ENCODE results near the gene TMEM221. TPM values are rescaled to one million over a fixed set of nuclear protein-coding genes. Genes with fewer than 3 reads are reported as not detected.

Gene TMEM221
- total and polyA plus RNA-seq, 2 donors (not counting 3 experiments of a cell fraction or from before 2014, with no cell fraction given), result 0.08 TPM; not detected in 1

DNA sequence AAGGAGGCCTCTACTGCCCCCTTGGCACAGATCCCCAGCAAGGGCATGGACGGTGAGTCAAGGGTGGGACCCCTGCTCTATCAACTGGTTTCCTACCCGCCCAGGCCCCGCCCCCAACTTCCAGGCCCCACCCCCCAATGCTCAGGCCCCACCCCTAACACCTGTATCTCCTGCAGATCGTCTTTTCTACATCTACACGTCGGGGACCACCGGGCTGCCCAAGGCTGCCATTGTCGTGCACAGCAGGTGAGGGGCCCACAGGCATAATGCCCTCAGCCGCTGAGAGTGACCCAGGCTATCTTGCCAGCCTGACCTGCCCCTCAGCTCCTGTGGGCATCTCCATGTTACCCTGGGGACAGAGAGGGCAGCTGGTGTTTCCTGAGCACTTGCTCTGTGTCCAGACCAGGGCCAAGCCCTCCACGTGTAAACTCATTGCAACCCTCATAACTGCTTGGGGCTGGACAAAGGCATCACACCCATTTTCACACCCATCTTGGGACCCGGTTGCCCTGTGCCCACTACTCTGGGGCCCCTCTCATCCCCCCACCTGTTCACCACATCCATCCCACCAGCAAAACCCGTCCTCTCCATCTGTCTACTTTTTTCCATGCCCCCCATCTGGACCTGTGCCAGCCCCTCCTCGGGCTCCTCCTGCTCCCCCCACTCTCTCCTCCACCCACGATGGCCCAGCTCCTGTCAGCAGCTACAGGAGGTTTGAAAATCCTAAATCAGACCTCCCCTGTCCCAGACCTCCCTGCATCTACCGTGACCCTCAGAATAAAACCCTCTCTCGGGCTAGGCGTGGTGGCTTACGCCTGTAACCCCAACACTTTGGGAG is 39.0 kb upstream of the TMEM221 start:
- ChIA-PET CTCF (no interaction called here), POLR2A (no interaction called here)
- H3K36me3 ChIP-seq (ENCODE audit: control insufficient read depth in 2 of 2, extremely low read depth in 1 of 2, insufficient read depth in 2 of 2, low read length in 2 of 2), result no peaks in the 10 kb centered on the region
- H3K4me3 ChIP-seq (replicated peaks in 1 of 3; ENCODE audit: insufficient read depth in 1 of 3, low read depth in 1 of 3, low read length in 3 of 3), result no peak overlapping the region
- DNase-seq (ENCODE audit: low read depth, low spot score) (no peak), FAIRE-seq (no peak)
- H3K4me1 ChIP-seq (ENCODE audit: control insufficient read depth, extremely low read depth, insufficient read depth, low read length), result peaks cover 17% of the 10 kb centered on the region
- no peaks in the 10 kb centered on the region for H3K9me3 ChIP-seq (replicated peaks; ENCODE audit: control insufficient read depth, insufficient read depth, low read length)
- TF ChIP-seq EZH2 (IDR thresholded peaks at IDR 0.05; ENCODE audit: borderline replicate concordance, low read depth, low read length, severe bottlenecking) (no peak), JUN (IDR thresholded peaks at IDR 0.05; ENCODE audit: borderline replicate concordance, insufficient read depth, insufficient read length, low read depth) (no peak), POLR2AphosphoS5 (IDR thresholded peaks at IDR 0.05; ENCODE audit: insufficient read depth, low read depth, low read length) (no peak)
- TF ChIP-seq, protein P1, sequence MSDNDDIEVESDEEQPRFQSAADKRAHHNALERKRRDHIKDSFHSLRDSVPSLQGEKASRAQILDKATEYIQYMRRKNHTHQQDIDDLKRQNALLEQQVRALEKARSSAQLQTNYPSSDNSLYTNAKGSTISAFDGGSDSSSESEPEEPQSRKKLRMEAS (IDR thresholded peaks at IDR 0.05; ENCODE audit: insufficient read depth, insufficient read length), result no peak
- H4K20me1 ChIP-seq (replicated peaks; ENCODE audit: control insufficient read depth, extremely low read depth, insufficient read depth, low read length), result no peaks in the 10 kb centered on the region
- intact Hi-C loops (cut with micrococcal nuclease) (loop anchor here (2.0 kb wide), 1 partner anchor 17 kb away; the partner anchor contains the start of gene SLC27A1), dilution Hi-C loops (cut with MboI; ENCODE audit: extremely low pct_ligation_motif_present, low sequenced_read_pairs) (no loop called here)
- no peaks in the 10 kb centered on the region for H3K27me3 ChIP-seq (ENCODE audit: control insufficient read depth in 2 of 2, insufficient read depth in 2 of 2, low read length in 2 of 2)
- no peak overlapping the region for H3K9ac ChIP-seq (replicated peaks; ENCODE audit: extremely low read depth, insufficient read depth, low read length)
- no peak overlapping the region for H3K4me2 ChIP-seq (ENCODE audit: insufficient read depth, low read length)
- no peaks in the 10 kb centered on the region for H3K79me2 ChIP-seq (ENCODE audit: control insufficient read depth, insufficient read depth, low read length)
- no TSS peak for BruUV-seq (replicated peaks)
- H3K27ac ChIP-seq (ENCODE audit: insufficient read depth, low read depth, low read length), result no peak overlapping the region
- H3K9me1 ChIP-seq (replicated peaks; ENCODE audit: control insufficient read depth, extremely low read depth, insufficient read depth, low read length), result no peaks in the 10 kb centered on the region
- no peak overlapping the region for H2AFZ ChIP-seq (ENCODE audit: low read depth, low read length)

DNA sequence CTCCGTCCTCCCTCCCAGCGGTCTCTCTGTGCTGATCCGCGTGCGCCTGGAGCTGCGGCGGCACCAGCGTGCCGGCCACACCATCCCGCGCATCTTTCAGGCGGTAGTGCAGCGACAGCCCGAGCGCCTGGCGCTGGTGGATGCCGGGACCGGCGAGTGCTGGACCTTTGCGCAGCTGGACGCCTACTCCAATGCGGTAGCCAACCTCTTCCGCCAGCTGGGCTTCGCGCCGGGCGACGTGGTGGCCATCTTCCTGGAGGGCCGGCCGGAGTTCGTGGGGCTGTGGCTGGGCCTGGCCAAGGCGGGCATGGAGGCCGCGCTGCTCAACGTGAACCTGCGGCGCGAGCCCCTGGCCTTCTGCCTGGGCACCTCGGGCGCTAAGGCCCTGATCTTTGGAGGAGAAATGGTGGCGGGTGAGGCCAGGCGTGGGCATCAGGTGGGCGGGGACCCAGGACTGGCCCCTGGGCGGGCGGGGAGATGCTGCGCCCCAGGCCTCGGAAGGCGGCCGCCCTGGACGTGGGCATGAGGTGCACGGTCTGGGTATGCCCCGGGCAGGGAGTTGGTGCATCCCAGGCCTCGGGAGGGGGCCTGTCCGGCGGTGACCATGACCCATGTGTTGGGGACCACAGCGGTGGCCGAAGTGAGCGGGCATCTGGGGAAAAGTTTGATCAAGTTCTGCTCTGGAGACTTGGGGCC is 38.2 kb upstream of the TMEM221 start:
- H3K79me2 ChIP-seq (ENCODE audit: control insufficient read depth, insufficient read depth, low read length), result no peaks in the 10 kb centered on the region
- POLR2A ChIA-PET, result no interaction called here
- no peak overlapping the region for H3K4me2 ChIP-seq (ENCODE audit: insufficient read depth, low read length)
- no peak overlapping the region for H2AFZ ChIP-seq (ENCODE audit: low read depth, low read length)
- H3K9me3 ChIP-seq (replicated peaks; ENCODE audit: control insufficient read depth, insufficient read depth, low read length), result no peaks in the 10 kb centered on the region
- no TSS peak for BruUV-seq (replicated peaks)
- no peak overlapping the region for H3K4me3 ChIP-seq (replicated peaks in 1 of 3; ENCODE audit: insufficient read depth in 1 of 3, low read depth in 1 of 3, low read length in 3 of 3)
- no peak for TF ChIP-seq POLR2AphosphoS5 (IDR thresholded peaks at IDR 0.05; ENCODE audit: insufficient read depth, low read depth, low read length)
- TF ChIP-seq, protein P1 (IDR thresholded peaks at IDR 0.05; ENCODE audit: insufficient read depth, insufficient read length), result no peak
- TF ChIP-seq JUN (IDR thresholded peaks at IDR 0.05; ENCODE audit: borderline replicate concordance, insufficient read depth, insufficient read length, low read depth), result no peak
- TF ChIP-seq, protein P2, sequence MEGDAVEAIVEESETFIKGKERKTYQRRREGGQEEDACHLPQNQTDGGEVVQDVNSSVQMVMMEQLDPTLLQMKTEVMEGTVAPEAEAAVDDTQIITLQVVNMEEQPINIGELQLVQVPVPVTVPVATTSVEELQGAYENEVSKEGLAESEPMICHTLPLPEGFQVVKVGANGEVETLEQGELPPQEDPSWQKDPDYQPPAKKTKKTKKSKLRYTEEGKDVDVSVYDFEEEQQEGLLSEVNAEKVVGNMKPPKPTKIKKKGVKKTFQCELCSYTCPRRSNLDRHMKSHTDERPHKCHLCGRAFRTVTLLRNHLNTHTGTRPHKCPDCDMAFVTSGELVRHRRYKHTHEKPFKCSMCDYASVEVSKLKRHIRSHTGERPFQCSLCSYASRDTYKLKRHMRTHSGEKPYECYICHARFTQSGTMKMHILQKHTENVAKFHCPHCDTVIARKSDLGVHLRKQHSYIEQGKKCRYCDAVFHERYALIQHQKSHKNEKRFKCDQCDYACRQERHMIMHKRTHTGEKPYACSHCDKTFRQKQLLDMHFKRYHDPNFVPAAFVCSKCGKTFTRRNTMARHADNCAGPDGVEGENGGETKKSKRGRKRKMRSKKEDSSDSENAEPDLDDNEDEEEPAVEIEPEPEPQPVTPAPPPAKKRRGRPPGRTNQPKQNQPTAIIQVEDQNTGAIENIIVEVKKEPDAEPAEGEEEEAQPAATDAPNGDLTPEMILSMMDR (IDR thresholded peaks at IDR 0.05; ENCODE audit: extremely low read depth in 1 of 2, insufficient read depth in 1 of 2, low read depth in 1 of 2, low read length in 2 of 2), result no peak
- no peak for TF ChIP-seq MYC (IDR thresholded peaks at IDR 0.05; ENCODE audit: low read depth, low read length)
- no peak for TF ChIP-seq GATA2 (IDR thresholded peaks at IDR 0.05; ENCODE audit: insufficient read depth, insufficient read length, low read depth, low read length)
- no peak for TF ChIP-seq FOS (IDR thresholded peaks at IDR 0.05; ENCODE audit: borderline replicate concordance, insufficient read depth, low read length)
- no peak for TF ChIP-seq POLR2A (IDR thresholded peaks at IDR 0.05; ENCODE audit: low read depth, low read length)
- TF ChIP-seq EZH2 (IDR thresholded peaks at IDR 0.05; ENCODE audit: borderline replicate concordance, low read depth, low read length, severe bottlenecking), result no peak
- H3K4me1 ChIP-seq (ENCODE audit: control insufficient read depth, extremely low read depth, insufficient read depth, low read length), result peaks cover 17% of the 10 kb centered on the region
- DNase-seq (ENCODE audit: low read depth, low spot score) (no peak), FAIRE-seq (no peak)
- no peak overlapping the region for H3K27ac ChIP-seq (ENCODE audit: insufficient read depth, low read depth, low read length)
- CTCF ChIA-PET, result no interaction called here
- dilution Hi-C loops (cut with MboI; ENCODE audit: extremely low pct_ligation_motif_present, low sequenced_read_pairs) (no loop called here), intact Hi-C loops (cut with micrococcal nuclease) (no loop called here)
- H4K20me1 ChIP-seq (replicated peaks; ENCODE audit: control insufficient read depth, extremely low read depth, insufficient read depth, low read length), result no peaks in the 10 kb centered on the region
- no peaks in the 10 kb centered on the region for H3K9me1 ChIP-seq (replicated peaks; ENCODE audit: control insufficient read depth, extremely low read depth, insufficient read depth, low read length)
- H3K9ac ChIP-seq (replicated peaks; ENCODE audit: extremely low read depth, insufficient read depth, low read length), result no peak overlapping the region
- H3K27me3 ChIP-seq (ENCODE audit: control insufficient read depth in 2 of 2, insufficient read depth in 2 of 2, low read length in 2 of 2), result no peaks in the 10 kb centered on the region
- H3K36me3 ChIP-seq (ENCODE audit: control insufficient read depth in 2 of 2, extremely low read depth in 1 of 2, insufficient read depth in 2 of 2, low read length in 2 of 2), result no peaks in the 10 kb centered on the region

Measured in endothelial cell of umbilical vein (primary cell).